ENCODE measurements around the gene SLIT1. TPM values are rescaled to one million over a fixed set of nuclear protein-coding genes. Genes with fewer than 3 reads are reported as not detected.

Gene SLIT1
- total and polyA plus RNA-seq, 2 experiments from 2014 or later = not detected

- H3K9me2 ChIP-seq (ENCODE audit: insufficient read depth) = no peaks in the 10 kb centered on the region
- no peaks in the 10 kb centered on the region for H4K20me1 ChIP-seq (ENCODE audit: insufficient read depth)
- no peak overlapping the region for H3K4me3 ChIP-seq
- H3K4me2 ChIP-seq (ENCODE audit: unreplicated experiment) = no peak overlapping the region
- no peak overlapping the region for H3K27ac ChIP-seq
- DNase-seq = no peak
- H3K36me3 ChIP-seq (ENCODE audit: low read depth) = no peaks in the 10 kb centered on the region
- WGBS, 2 experiments (ENCODE audit: low coverage in 1 of 2, low lambda C conversion rate in 2 of 2, missing lambda C conversion rate in 2 of 2) = 40 to 41% methylated on average over 7 of the region's 7 CpGs
- no peaks in the 10 kb centered on the region for H3K9me3 ChIP-seq (ENCODE audit: low read depth)
- TF ChIP-seq EZH2 (IDR thresholded peaks at IDR 0.05; ENCODE audit: insufficient read depth, poor library complexity, severe bottlenecking) = no peak
- no peak for TF ChIP-seq EZH2phosphoT487 (IDR thresholded peaks at IDR 0.05; ENCODE audit: insufficient read depth, low read depth)
- H3K4me1 ChIP-seq (ENCODE audit: insufficient read depth) = no peaks in the 10 kb centered on the region
- H3K79me2 ChIP-seq (ENCODE audit: insufficient read depth) = no peaks in the 10 kb centered on the region
- H2AFZ ChIP-seq = no peak overlapping the region
- H3K27me3 ChIP-seq (replicated peaks; ENCODE audit: insufficient read depth) = no peaks in the 10 kb centered on the region; the same call in 1 of the 2 replicates
- in situ Hi-C loops (cut with MboI) = no loop called here
- no peaks in the 10 kb centered on the region for H3F3A ChIP-seq (ENCODE audit: insufficient read depth)
- no peak overlapping the region for H3K9ac ChIP-seq
Measured at GRCh38 chr10:97153270-97153850, 32.4 kb downstream of the SLIT1 start.

DNA sequence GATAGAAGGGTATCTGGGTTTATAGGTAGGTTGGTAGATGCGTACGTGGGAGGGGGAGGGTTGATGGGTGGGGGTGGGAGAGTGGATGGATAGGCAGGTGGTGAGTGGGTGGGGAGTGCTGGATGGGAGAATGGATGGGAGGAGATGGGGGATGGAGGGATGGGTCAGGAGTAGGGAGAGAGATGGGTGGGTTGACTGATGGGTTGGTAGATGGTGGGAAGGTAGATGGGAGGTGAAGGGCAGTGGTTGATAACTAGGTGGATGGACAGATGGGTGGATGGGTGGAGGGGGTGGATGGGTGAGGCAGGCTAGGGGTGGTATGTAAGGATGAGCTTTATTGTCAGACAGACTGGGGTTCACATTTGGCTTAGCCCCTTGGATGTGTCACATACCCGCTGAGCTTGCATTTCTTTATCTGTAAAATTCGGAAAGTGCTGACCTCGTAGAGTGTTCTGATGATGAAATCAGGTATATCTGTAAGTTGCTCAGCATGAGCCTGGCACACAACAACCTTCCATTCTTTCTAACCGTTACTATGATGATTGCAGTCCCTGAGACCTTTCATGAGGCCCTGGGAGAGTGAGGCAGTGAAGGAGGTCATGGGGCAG is 34.3 kb downstream of the SLIT1 start:
- DNase-seq = no peak
- in situ Hi-C loops (cut with MboI) = no loop called here
- WGBS, 2 experiments (ENCODE audit: low coverage in 1 of 2, low lambda C conversion rate in 2 of 2, missing lambda C conversion rate in 2 of 2) = 70 to 76% methylated on average over 4 to 6 of the region's 6 CpGs
- H3F3A ChIP-seq (ENCODE audit: insufficient read depth) = no peaks in the 10 kb centered on the region
- no peaks in the 10 kb centered on the region; the same call in 1 of the 2 replicates for H3K27me3 ChIP-seq (replicated peaks; ENCODE audit: insufficient read depth)
- H3K9me2 ChIP-seq (ENCODE audit: insufficient read depth) = no peaks in the 10 kb centered on the region
- H3K9ac ChIP-seq = no peak overlapping the region
- TF ChIP-seq EZH2phosphoT487 (IDR thresholded peaks at IDR 0.05; ENCODE audit: insufficient read depth, low read depth) (no peak), EZH2 (IDR thresholded peaks at IDR 0.05; ENCODE audit: insufficient read depth, poor library complexity, severe bottlenecking) (no peak)
- no peaks in the 10 kb centered on the region for H3K36me3 ChIP-seq (ENCODE audit: low read depth)
- no peak overlapping the region for H3K27ac ChIP-seq
- H3K4me3 ChIP-seq = no peak overlapping the region
- H2AFZ ChIP-seq = no peak overlapping the region
- no peaks in the 10 kb centered on the region for H4K20me1 ChIP-seq (ENCODE audit: insufficient read depth)
- no peaks in the 10 kb centered on the region for H3K9me3 ChIP-seq (ENCODE audit: low read depth)
- no peak overlapping the region for H3K4me2 ChIP-seq (ENCODE audit: unreplicated experiment)
- no peaks in the 10 kb centered on the region for H3K79me2 ChIP-seq (ENCODE audit: insufficient read depth)
- no peaks in the 10 kb centered on the region for H3K4me1 ChIP-seq (ENCODE audit: insufficient read depth)

DNA sequence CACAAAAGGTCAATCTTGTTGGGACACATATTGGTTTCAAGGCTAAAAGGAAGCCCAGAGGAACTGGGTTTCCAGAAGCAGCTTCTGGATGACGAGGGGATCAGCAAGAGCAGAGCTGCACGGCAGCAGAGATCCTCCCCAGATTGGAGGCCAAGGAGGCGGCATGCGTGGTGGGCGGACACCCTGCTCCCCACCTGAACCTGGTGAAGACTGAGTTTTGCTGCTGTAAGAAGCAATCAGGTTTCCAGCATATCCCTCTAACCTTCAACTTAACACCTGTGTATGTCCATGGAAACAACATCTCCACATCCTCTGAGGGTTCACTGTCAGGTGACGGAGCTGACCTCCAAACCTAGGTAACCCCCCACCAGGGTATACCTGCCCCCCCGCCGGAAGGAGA is 35.1 kb downstream of the SLIT1 start:
- Histone ChIP-seq H3K9ac (no peak overlapping the region), H4K20me1 (ENCODE audit: insufficient read depth) (no peaks in the 10 kb centered on the region), H3K4me2 (ENCODE audit: unreplicated experiment) (no peak overlapping the region), H3K27me3 (replicated peaks; ENCODE audit: insufficient read depth) (no peaks in the 10 kb centered on the region; the same call in 1 of the 2 replicates), H3K9me3 (ENCODE audit: low read depth) (no peaks in the 10 kb centered on the region), H3K79me2 (ENCODE audit: insufficient read depth) (no peaks in the 10 kb centered on the region), H2AFZ (no peak overlapping the region), H3K36me3 (ENCODE audit: low read depth) (no peaks in the 10 kb centered on the region), H3K4me1 (ENCODE audit: insufficient read depth) (no peaks in the 10 kb centered on the region), H3K9me2 (ENCODE audit: insufficient read depth) (no peaks in the 10 kb centered on the region), H3K27ac (no peak overlapping the region), H3K4me3 (no peak overlapping the region), H3F3A (ENCODE audit: insufficient read depth) (no peaks in the 10 kb centered on the region)
- in situ Hi-C loops (cut with MboI) = no loop called here
- DNase-seq = no peak
- TF ChIP-seq EZH2 (IDR thresholded peaks at IDR 0.05; ENCODE audit: insufficient read depth, poor library complexity, severe bottlenecking) (no peak), EZH2phosphoT487 (IDR thresholded peaks at IDR 0.05; ENCODE audit: insufficient read depth, low read depth) (no peak)
- 64 to 65% methylated on average over 7 to 8 of the region's 8 CpGs for WGBS, 2 experiments (ENCODE audit: low coverage in 1 of 2, low lambda C conversion rate in 2 of 2, missing lambda C conversion rate in 2 of 2)

DNA sequence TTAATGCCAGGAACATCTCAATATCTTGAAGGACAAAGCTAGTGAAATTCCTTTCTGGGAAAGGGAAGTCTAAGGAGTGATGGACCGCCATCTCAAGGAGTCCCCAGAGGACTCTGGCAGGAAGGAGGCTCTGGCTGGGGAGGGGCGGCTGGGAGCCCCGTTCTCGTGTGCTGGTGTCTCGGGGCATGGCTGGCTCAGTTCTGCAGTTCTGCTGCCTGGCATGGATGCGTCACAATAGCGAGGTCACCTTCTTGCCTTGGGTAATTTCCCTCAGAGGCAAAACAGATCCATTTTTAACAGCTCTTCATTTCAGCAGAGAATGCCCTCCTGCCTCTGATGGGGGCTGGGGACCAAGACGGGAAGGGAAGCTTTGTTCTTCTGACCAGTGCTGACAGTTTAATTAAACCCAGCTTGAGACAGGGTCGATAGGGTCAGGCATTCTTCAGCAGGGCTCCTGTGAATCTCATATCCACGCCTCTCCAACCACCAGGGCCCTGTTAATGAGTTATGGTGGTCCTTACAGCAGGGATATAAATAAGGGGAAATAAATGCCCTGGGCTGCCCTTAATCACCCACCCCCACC is 35.7 kb downstream of the SLIT1 start:
- Histone ChIP-seq H4K20me1 (ENCODE audit: insufficient read depth) (no peaks in the 10 kb centered on the region), H3K9me2 (ENCODE audit: insufficient read depth) (no peaks in the 10 kb centered on the region), H3K4me1 (ENCODE audit: insufficient read depth) (no peaks in the 10 kb centered on the region), H3K79me2 (ENCODE audit: insufficient read depth) (no peaks in the 10 kb centered on the region), H3K9ac (no peak overlapping the region), H3K4me3 (no peak overlapping the region), H3K4me2 (ENCODE audit: unreplicated experiment) (no peak overlapping the region), H2AFZ (no peak overlapping the region), H3K36me3 (ENCODE audit: low read depth) (no peaks in the 10 kb centered on the region), H3K27me3 (replicated peaks; ENCODE audit: insufficient read depth) (no peaks in the 10 kb centered on the region; the same call in 1 of the 2 replicates), H3K27ac (no peak overlapping the region), H3F3A (ENCODE audit: insufficient read depth) (no peaks in the 10 kb centered on the region), H3K9me3 (ENCODE audit: low read depth) (no peaks in the 10 kb centered on the region)
- WGBS, 2 experiments (ENCODE audit: low coverage in 1 of 2, low lambda C conversion rate in 2 of 2, missing lambda C conversion rate in 2 of 2) = 46 to 48% methylated on average over 10 of the region's 10 CpGs
- DNase-seq = no peak
- in situ Hi-C loops (cut with MboI) = no loop called here
- TF ChIP-seq EZH2 (IDR thresholded peaks at IDR 0.05; ENCODE audit: insufficient read depth, poor library complexity, severe bottlenecking) (no peak), EZH2phosphoT487 (IDR thresholded peaks at IDR 0.05; ENCODE audit: insufficient read depth, low read depth) (no peak)

Measured in GM23248 (cell line).